ENCODE data around the gene GLRA3.

GRCh38 chr4:174742561-174742960 lies 86.5 kb downstream of the GLRA3 start:
- TF ChIP-seq YY1 (IDR thresholded peaks at IDR 0.05; ENCODE audit: insufficient read depth, insufficient read length), result no peak
- TF ChIP-seq SUZ12 (IDR thresholded peaks at IDR 0.05; ENCODE audit: extremely low read depth, insufficient read depth, insufficient read length), result no peak

All from NT2/D1 (cell line).